A549 (cell line): ENCODE measurements around the gene CDYL.

Source experiments
- CTCF ChIP-seq: fragments of >200 bp; sonication (Bioruptor Twin); formaldehyde crosslinking; IDR thresholded peaks from 3 replicates; pipeline ENCODE4 v1.5.1; 2016
- E2F6 ChIP-seq: IDR thresholded peaks from 2 replicates; pipeline ENCODE4 v1.6.1; 2012; ENCODE audit warnings: low read depth, borderline replicate concordance
- PBX3 ChIP-seq: IDR thresholded peaks from 2 replicates; pipeline ENCODE4 v1.6.1; 2012
- USF2 ChIP-seq: fragments of 450-650 bp; IDR thresholded peaks from 2 replicates; pipeline ENCODE4 v1.6.1; 2014; ENCODE audit warnings: antibody characterized with exemption

GRCh38 chr6:4814212-4814611 is 38.0 kb downstream of the CDYL start:
- no peak for TF ChIP-seq PBX3
- no peak for TF ChIP-seq CTCF
- TF ChIP-seq USF2 = no peak
- TF ChIP-seq E2F6 = no peak
